ENCODE data around the gene FARS2.

GRCh38 chr6:5667737-5668136 lies 406.4 kb downstream of the FARS2 start:
- TF ChIP-seq CTCF (conservative IDR thresholded peaks at IDR 0.05; ENCODE audit: low read length) (no peak), EZH2phosphoT487 (IDR thresholded peaks at IDR 0.05; ENCODE audit: borderline replicate concordance, low read depth, low read length) (no peak)
